WTC11 (cell line): ENCODE measurements around the gene RAD51AP2.

Source experiments
- CTCF ChIP-seq: fragments of 200-600 bp; IDR thresholded peaks from 2 replicates; pipeline ENCODE4 v1.8.0; 2022; ENCODE audit warnings: antibody characterized with exemption
- IRF1 ChIP-seq: sonication (generic); formaldehyde crosslinking; IDR thresholded peaks from 2 replicates; pipeline ENCODE4 v1.8.0; 2023; ENCODE audit warnings: missing genetic modification reagents
- MAX ChIP-seq: sonication (generic); formaldehyde crosslinking; IDR thresholded peaks from 2 replicates; pipeline ENCODE4 v1.8.0; 2022; ENCODE audit warnings: mild to moderate bottlenecking, missing genetic modification reagents

GRCh38 chr2:17540813-17541530 is 22.7 kb upstream of the RAD51AP2 start:
- TF ChIP-seq MAX (no peak), CTCF (no peak), IRF1 (CRISPR knock-in tag) (no peak)
